CD4-positive, alpha-beta T cell treated with Interleukin-17A for 4 hours (primary cell): ENCODE measurements around the gene ZRSR2.
"Not testable (repeated sequence)": the region's sequence is repeated elsewhere in the genome, so short reads cannot be mapped to it uniquely, and the experiment has no call there.

Source experiments
- DNase-seq: peaks from one replicate; pipeline ENCODE4 v3.0.0-alpha.2; 2020; ENCODE audit warnings: mixed read lengths

Gene ZRSR2

DNA sequence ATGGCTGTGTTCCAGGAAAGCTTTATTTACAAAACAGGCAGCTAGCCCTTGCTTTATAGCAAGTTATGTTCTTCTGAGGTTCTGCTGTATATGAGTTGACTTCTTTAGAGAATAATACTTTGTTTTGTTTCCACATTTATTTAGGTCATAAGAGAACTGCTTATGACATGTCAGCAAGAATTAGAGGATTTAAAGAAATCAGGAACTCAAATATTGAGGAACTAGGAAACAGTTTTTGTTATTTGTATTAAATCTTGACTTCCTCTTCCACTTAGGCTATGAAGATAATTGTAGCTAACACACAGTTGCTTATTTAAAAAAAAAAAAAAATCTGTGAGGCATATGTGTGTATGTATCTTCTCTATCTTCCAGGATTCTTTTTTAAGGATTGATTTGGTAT is 14.3 kb downstream of the ZRSR2 start:
- DNase-seq, result no peak

DNA sequence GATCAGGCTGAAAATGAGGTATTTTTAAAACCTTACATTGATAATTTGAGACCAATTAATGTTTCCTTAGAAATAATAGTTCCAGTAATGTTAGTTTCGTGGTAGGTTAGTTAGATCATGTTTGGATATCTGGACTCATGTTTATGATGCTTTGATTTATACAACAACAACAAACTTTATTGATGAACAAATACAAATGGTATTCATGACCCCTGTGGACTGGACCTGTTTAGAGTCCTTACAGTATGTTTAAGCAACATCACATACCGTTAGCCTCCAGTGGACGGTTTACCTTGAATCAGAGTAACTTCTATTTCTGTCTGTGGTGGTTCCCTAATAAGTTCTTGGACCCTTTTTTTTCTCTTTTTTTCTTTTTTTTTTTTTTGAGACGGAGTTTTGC is 18.0 kb downstream of the ZRSR2 start:
- DNase-seq, result no peak

GRCh38 chrX:15812192-15812938 is 22.1 kb downstream of the ZRSR2 start:
- no peak for DNase-seq

DNA sequence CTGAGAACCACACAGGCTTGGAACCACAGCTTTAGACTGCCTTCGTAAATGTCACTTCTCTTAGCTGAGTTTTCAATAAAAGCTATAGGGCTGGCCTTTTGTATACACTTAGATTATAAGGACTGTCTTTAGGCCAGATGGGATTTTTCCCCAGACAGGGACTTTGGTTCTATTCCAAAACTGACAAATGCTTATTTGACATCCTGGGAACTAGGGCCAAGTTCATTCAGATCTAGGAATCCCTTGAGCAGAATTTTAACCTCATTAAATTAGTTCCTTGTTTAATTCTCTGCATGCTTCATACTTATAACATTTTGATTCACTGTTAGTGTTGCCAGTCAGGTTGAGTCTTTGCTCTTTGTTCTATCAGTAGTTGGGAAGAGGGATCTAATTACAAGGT is 23.1 kb downstream of the ZRSR2 start:
- DNase-seq, result no peak

DNA sequence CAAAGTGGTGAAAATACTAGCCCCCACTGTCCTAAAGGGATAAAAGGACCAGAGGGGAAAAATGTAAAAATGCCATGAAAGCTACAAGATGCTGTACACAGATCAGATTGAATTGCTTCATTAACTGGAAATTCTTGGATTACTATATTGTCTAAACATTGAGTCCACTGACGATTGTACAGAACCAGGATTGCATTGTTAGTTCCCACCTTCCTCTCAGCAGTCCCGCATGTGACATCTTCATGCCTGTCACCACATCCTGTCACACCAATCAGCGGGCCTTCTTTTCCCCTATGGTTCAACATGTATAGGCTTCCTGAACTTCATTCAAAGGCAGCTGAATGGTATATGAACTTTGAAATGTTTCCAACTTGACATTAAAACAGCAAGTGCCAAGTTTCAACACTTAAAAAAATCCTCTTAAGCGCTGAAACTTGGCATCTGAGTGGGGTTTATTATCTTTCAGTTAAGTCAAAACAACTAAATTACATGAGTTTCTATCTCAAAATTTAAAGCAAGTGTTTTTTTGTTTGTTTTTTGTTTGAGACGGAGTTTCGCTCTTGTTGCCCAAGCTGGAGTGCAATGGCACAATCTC is 24.6 kb downstream of the ZRSR2 start:
- DNase-seq, result peak; percentile 14

DNA sequence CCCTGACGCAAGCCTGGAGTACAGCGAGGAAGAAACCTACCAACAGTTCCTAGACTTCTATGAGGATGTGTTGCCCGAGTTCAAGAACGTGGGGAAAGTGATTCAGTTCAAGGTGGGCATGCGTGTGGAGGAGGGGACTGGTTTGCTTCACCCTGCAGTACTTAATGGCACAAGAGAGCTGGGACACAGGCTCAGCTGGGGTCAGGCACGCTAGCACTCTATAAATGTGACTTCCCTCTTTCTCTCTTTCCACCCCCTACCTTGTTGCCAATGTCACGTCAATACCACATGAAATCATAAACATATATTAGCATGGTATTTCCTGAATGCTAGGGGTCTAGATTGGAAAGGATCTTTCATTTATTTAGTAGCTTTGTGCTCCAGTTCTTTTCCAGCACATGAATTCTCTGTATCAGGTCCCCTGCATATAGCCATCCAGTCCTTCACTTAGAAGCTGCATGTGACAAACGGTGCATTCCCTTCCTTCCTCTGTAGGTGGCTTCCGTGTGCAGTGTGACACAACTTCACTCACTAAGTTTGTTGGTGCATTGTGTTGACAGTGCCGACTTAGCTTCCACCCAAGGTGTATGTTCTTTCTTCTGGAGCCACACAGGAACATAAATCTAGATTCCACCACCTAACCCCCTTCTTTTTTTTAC is 25.6 kb downstream of the ZRSR2 start:
- peak; percentile 34 for DNase-seq

GRCh38 chrX:15816438-15816809 is 26.1 kb downstream of the ZRSR2 start:
- DNase-seq, result no peak

- DNase-seq, result peak; percentile 12
Measured at GRCh38 chrX:15816886-15817285, 26.6 kb downstream of the ZRSR2 start.

- DNase-seq, result no peak
Measured at GRCh38 chrX:15820106-15821073, 30.1 kb downstream of the ZRSR2 start.

- DNase-seq, result no peak
Measured at GRCh38 chrX:15822922-15823321, 32.6 kb downstream of the ZRSR2 start.

GRCh38 chrX:15825936-15826335 is 35.7 kb downstream of the ZRSR2 start:
- DNase-seq, result no peak

- DNase-seq, result no peak
Measured at GRCh38 chrX:15829217-15829616, 38.9 kb downstream of the ZRSR2 start.

DNA sequence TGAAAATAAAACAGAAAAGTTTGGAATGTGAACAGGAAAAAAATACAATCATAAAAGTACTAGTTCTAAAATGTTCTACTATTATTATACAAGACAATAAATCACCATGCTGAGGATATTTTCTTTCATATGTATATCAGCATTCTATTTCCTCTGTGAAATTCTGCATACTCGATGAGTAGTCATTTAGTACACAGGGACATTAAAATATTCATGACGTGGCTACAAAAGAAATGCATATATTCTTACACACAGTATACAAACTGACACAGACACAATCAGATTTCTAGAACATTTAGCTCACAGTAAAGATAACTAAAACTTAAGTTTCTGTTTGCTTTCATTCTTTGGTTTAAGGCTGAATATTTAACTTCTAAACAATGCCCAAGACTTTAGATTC is 41.1 kb downstream of the ZRSR2 start:
- not testable (repeated sequence) for DNase-seq

DNA sequence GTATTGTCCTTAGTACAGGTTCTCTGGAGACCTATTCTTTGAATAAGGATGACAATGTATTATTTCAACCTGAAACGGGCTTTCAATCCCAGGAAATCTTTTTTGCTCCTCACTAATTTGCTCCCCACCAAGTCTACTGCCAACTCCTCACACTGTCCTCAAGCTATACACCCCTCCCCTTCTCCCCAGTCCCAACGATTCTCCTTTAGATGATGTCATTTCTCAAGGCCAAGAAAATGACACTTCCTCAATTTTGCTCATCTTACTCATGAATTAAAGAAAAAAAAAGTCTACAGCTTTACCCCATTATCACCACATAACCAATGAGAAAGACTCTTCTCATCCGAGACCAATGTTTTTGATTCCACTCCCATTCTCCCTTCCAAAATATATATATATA is 43.8 kb downstream of the ZRSR2 start:
- DNase-seq, result no peak

DNA sequence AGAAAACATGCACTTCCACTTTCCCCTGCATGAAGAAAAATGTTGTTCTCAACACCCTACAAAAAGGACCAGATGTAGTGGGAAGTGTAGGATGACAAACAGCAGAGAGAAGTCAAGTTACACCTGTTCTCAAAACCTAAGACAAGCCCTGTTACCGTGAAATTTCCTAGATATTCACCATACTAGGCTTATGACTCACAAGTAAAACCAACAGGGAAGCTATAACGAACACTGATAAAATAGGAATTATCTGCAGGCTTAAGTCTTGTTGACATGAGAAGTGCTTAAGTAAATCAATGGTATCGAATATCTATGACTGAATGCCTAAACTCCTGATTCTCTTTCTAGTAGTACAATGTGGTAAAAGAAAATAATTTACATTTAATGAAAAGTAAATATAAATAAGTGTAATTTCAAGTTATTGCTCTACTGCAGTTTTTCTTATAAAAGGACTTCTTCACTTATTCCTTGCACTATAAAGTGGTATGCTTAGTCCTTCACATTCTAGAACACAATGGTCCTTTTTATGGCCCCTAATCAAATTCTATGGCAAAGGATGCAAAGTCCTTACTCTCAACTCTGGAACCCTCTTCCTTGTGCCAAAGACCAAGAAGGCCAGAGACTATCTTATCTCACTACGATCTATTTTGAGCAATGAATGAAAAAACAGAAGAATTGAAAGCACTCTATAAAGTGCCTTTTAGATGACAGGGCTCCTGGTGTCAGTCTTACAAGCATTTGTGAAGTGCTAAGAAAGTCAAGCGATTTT is 44.7 kb downstream of the ZRSR2 start:
- DNase-seq, result no peak

GRCh38 chrX:15838017-15838416 is 47.7 kb downstream of the ZRSR2 start:
- DNase-seq, result no peak

GRCh38 chrX:15841853-15842516 is 51.7 kb downstream of the ZRSR2 start:
- no peak for DNase-seq

DNA sequence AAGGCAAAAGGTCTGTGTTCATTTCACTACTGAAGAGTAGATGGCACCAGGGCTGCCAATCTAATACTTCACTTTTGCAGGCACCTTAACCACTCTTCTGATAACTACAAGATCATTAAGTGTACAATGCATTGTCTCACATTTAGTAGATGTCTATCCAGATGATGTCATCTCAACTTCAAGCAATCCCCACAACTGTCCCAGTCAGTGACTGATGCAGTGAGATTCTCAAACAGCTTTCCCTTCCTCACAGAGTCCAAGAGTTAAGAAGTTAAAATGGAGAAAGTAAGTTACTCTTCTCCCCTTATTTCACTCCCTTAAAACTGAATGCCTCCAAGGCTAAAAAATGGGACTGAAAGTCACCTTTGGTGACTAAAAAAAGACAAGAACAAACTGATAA is 53.7 kb downstream of the ZRSR2 start:
- no peak for DNase-seq

DNA sequence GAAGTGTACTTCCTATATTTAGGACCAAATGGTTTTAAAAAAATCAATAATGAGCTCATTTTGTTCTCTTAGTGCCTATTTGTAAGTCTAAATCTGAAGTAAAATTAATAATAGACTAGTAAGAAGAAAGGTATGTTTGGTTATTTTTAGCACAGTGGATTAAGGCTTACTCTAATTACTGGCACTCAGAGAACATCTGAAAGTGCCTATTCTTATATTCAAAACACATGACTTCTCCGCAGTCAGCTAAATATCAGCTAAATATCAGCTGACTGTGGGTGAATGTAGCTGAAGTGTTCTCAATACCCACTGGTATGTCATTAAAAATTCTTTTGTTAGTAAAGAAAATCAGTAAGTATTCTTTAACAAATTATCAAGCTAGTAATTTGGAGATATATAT is 58.3 kb downstream of the ZRSR2 start:
- DNase-seq, result no peak

- DNase-seq, result no peak
Measured at GRCh38 chrX:15849555-15849954, 59.3 kb downstream of the ZRSR2 start.

- peak; percentile 7 for DNase-seq
Measured at GRCh38 chrX:15853586-15854079, 63.3 kb downstream of the ZRSR2 start.
